ENCODE measurements around the gene PLCH1. TPM values are rescaled to one million over a fixed set of nuclear protein-coding genes. Genes with fewer than 3 reads are reported as not detected.

The PLCH1 gene
- total and polyA plus RNA-seq, 2 of the 8 experiments (the other 6 are each of a cell fraction or from before 2014, with no cell fraction given), result 5.8 to 17.2 TPM

GRCh38 chr3:155596615-155597014 lies 148.3 kb downstream of the PLCH1 start:
- Histone ChIP-seq H2AFZ (ENCODE audit: low read length) (no peak overlapping the region), H2BK5ac (ENCODE audit: low read depth, low read length) (no peak overlapping the region), H3K27me3 (replicated peaks in 1 of 4; ENCODE audit: control insufficient read depth in 3 of 4, extremely low read depth in 1 of 4, insufficient read depth in 3 of 4, low read length in 3 of 4) (no peaks in the 10 kb centered on the region), H2BK20ac (ENCODE audit: low read length) (no peak overlapping the region), H4K5ac (ENCODE audit: insufficient read length, low read depth, low read length) (no peak overlapping the region), H3K4ac (replicated peaks; ENCODE audit: insufficient read length, low read depth, low read length) (no peak overlapping the region), H3K9ac (replicated peaks in 1 of 4; ENCODE audit: extremely low read depth in 1 of 4, low read depth in 3 of 4, low read length in 3 of 4) (no peak overlapping the region), H4K8ac (ENCODE audit: extremely low read depth, insufficient read depth, low read length) (no peak overlapping the region), H3K4me1 (replicated peaks in 1 of 4; ENCODE audit: control insufficient read depth in 3 of 4, insufficient read depth in 4 of 4, low read length in 3 of 4) (no peaks in the 10 kb centered on the region; a peak in 1 of 7 replicates), H2BK12ac (ENCODE audit: low read depth, low read length) (no peak overlapping the region), H3K23me2 (ENCODE audit: low read depth, low read length) (no peaks in the 10 kb centered on the region), H3K9me3 (ENCODE audit: insufficient read depth in 2 of 2, low read depth in 1 of 2, low read length in 1 of 2) (no peaks in the 10 kb centered on the region; a peak in 1 of 4 replicates), H3K36me3 (ENCODE audit: control insufficient read depth in 2 of 4, insufficient read depth in 4 of 4, low read length in 3 of 4) (peaks cover 0 to 11% (median 0%) of the 10 kb centered on the region in 4 experiments; a peak in 3 of 8 replicates), H3K79me1 (ENCODE audit: low read depth, low read length) (no peaks in the 10 kb centered on the region), H3K18ac (ENCODE audit: extremely low read depth, low read length) (no peak overlapping the region), H4K20me1 (replicated peaks in 1 of 2; ENCODE audit: control insufficient read depth in 1 of 2, insufficient read depth in 2 of 2, low read length in 2 of 2) (no peaks in the 10 kb centered on the region), H3K23ac (ENCODE audit: insufficient read length) (no peak overlapping the region), H4K91ac (replicated peaks; ENCODE audit: insufficient read length, low read length) (no peak overlapping the region), H3K4me3 (ENCODE audit: extremely low read depth in 1 of 4, insufficient read depth in 2 of 4, low read depth in 3 of 4, low read length in 4 of 4) (no peak overlapping the region), H2BK15ac (ENCODE audit: low read length) (no peak overlapping the region), H2BK120ac (replicated peaks; ENCODE audit: low read depth, low read length) (no peak overlapping the region), H3K27ac (ENCODE audit: low read depth, low read length) (no peak overlapping the region), H2AK5ac (ENCODE audit: low read depth, low read length) (no peak overlapping the region), H3K14ac (ENCODE audit: insufficient read length) (no peak overlapping the region), H3K4me2 (ENCODE audit: insufficient read depth in 1 of 2, low read depth in 2 of 2, low read length in 2 of 2) (no peak overlapping the region), H3K56ac (replicated peaks; ENCODE audit: insufficient read length, low read depth, low read length) (no peak overlapping the region), H3K79me2 (ENCODE audit: control insufficient read depth in 1 of 2, insufficient read depth in 2 of 2, low read length in 2 of 2) (no peaks in the 10 kb centered on the region)
- no peak for DNase-seq (ENCODE audit: low read depth in 1 of 2, low spot score in 2 of 2)
- ChIA-PET CTCF (ENCODE audit: partially characterized antibody) (interaction anchor here (1.2 to 1.3 kb wide), 2 partner anchors 14 to 240 kb away, joined by 3 read pairs; no protein-coding TSS in a partner anchor), POLR2A (ENCODE audit: partially characterized antibody) (no interaction called here)
- no peak for FAIRE-seq
- TF ChIP-seq SAP30 (IDR thresholded peaks at IDR 0.05; ENCODE audit: insufficient read depth, insufficient replicate concordance, low read length) (no peak), SIRT6 (IDR thresholded peaks at IDR 0.05; ENCODE audit: low read length) (no peak), RNF2 (IDR thresholded peaks at IDR 0.05; ENCODE audit: borderline replicate concordance, low read depth, low read length, missing control alignments, poor library complexity, severe bottlenecking) (no peak), SP4 (IDR thresholded peaks at IDR 0.05; ENCODE audit: low read length) (no peak), USF2 (IDR thresholded peaks at IDR 0.05; ENCODE audit: low read length) (no peak), TEAD4 (IDR thresholded peaks at IDR 0.05; ENCODE audit: low read depth, low read length) (no peak), CTCF (IDR thresholded peaks at IDR 0.05; ENCODE audit: control extremely low read depth in 1 of 3, insufficient read depth in 1 of 3, low read depth in 1 of 3, low read length in 3 of 3) (no peak), ATF2 (IDR thresholded peaks at IDR 0.05; ENCODE audit: low read length) (no peak), PHF8 (conservative IDR thresholded peaks at IDR 0.05; ENCODE audit: low read depth, low read length) (no peak)

Measured in H1 (cell line).